ENCODE measurements around the gene MMAB. TPM values are rescaled to one million over a fixed set of nuclear protein-coding genes. Genes with fewer than 3 reads are reported as not detected.

MMAB gene
- total and polyA plus RNA-seq, 4 donors = 47.1 to 101 (median 77.1) TPM

DNA sequence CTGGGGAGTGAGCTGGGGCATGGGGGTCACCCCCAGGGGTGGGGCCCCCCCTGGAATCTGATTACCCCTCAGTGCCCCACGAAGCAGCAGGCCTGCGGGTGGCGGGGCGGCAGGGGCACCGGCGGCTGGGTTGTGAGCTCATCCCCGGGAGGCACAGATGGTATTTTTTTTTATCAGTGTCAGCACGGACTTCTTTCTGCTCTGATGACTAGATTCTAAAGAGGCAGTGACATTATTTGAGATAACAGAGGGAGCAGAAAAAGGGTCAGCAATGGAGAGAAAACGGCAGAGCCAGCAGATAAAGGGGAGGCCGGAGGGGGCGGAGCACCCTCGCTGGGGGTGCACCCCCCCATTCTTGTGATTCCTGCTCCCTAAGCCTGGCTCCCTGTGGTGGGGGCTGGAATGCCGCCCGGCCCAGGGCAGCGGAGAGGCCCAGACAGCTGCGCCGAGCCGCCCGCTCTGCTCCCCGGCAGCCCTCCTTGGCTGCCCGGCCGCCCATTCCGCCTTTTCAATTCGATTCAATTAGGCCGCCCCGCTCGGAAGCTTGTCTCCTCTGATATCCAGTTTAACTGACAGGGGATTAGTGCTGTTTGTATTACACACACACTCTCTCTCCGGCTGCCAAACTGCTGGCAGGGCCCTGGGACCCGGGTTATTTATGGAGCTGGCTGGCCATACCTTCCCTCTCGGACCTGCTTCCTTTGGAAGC, 33.2 kb upstream of the MMAB start:
- Histone ChIP-seq H3K36me3 (ENCODE audit: control insufficient read depth in 4 of 4, insufficient read depth in 3 of 4, low read depth in 1 of 4, low read length in 3 of 4) (no peaks in the 10 kb centered on the region), H3K9ac (ENCODE audit: low read depth in 1 of 2, low read length in 2 of 2) (no peak overlapping the region), H3K27me3 (ENCODE audit: control insufficient read depth in 4 of 4, insufficient read depth in 4 of 4, low read length in 3 of 4) (no peaks in the 10 kb centered on the region), H3K4me1 (ENCODE audit: control insufficient read depth in 4 of 4, insufficient read depth in 4 of 4, low read length in 3 of 4) (peaks cover 1 to 10% (median 8%) of the 10 kb centered on the region in 4 donors), H3K27ac (ENCODE audit: low read depth in 1 of 2, low read length in 2 of 2) (no peak overlapping the region), H3K9me3 (ENCODE audit: control insufficient read depth in 4 of 4, low read length in 3 of 4) (no peaks in the 10 kb centered on the region), H3K4me3 (ENCODE audit: low read depth in 1 of 3, low read length in 3 of 3) (no peak overlapping the region)
- no peak for DNase-seq (ENCODE audit: low spot score)
- 71% methylated on average over 30 of the region's 30 CpGs for WGBS
- TF ChIP-seq FOXA2 (IDR thresholded peaks at IDR 0.05) (no peak), GABPA (IDR thresholded peaks at IDR 0.05 in 1 of 2, conservative IDR thresholded peaks at IDR 0.05 in 1 of 2) (no peak), NR2F2 (IDR thresholded peaks at IDR 0.05) (no peak), EGR1 (IDR thresholded peaks at IDR 0.05; ENCODE audit: low read depth in 2 of 2) (no peak), TAF1 (conservative IDR thresholded peaks at IDR 0.05) (no peak), YY1 (IDR thresholded peaks at IDR 0.05) (no peak), SP1 (IDR thresholded peaks at IDR 0.05) (no peak), ATF3 (IDR thresholded peaks at IDR 0.05) (no peak), JUND (IDR thresholded peaks at IDR 0.05) (no peak), CTCF (IDR thresholded peaks at IDR 0.05; ENCODE audit: low read depth, low read length, missing input control) (no peak), FOXA1 (IDR thresholded peaks at IDR 0.05) (no peak), RAD21 (IDR thresholded peaks at IDR 0.05) (no peak), HNF4A (conservative IDR thresholded peaks at IDR 0.05) (no peak), REST (IDR thresholded peaks at IDR 0.05) (no peak)
- TF ChIP-seq, protein P1, sequence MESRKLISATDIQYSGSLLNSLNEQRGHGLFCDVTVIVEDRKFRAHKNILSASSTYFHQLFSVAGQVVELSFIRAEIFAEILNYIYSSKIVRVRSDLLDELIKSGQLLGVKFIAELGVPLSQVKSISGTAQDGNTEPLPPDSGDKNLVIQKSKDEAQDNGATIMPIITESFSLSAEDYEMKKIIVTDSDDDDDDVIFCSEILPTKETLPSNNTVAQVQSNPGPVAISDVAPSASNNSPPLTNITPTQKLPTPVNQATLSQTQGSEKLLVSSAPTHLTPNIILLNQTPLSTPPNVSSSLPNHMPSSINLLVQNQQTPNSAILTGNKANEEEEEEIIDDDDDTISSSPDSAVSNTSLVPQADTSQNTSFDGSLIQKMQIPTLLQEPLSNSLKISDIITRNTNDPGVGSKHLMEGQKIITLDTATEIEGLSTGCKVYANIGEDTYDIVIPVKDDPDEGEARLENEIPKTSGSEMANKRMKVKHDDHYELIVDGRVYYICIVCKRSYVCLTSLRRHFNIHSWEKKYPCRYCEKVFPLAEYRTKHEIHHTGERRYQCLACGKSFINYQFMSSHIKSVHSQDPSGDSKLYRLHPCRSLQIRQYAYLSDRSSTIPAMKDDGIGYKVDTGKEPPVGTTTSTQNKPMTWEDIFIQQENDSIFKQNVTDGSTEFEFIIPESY (IDR thresholded peaks at IDR 0.05) = no peak
